RKO (cell line): ENCODE results near the gene MACROD2.
"Not testable (repeated sequence)": the region's sequence is repeated elsewhere in the genome, so short reads cannot be mapped to it uniquely, and the experiment has no call there.

ENCODE experiments used
- DNase-seq: peaks from one replicate; pipeline ENCODE4 v3.0.0-alpha.2; 2016; ENCODE audit warnings: low spot score

The MACROD2 gene

GRCh38 chr20:15107931-15108330, 1112.6 kb downstream of the MACROD2 start:
- no peak for DNase-seq

GRCh38 chr20:15109494-15109893, 1114.2 kb downstream of the MACROD2 start:
- DNase-seq, result no peak

GRCh38 chr20:15111654-15112053, 1116.3 kb downstream of the MACROD2 start:
- DNase-seq, result no peak

GRCh38 chr20:15113144-15113773, 1117.9 kb downstream of the MACROD2 start:
- DNase-seq, result no peak

- no peak for DNase-seq
These were observed 1124.7 kb downstream of the MACROD2 start for GRCh38 chr20:15119852-15120487.

- DNase-seq, result no peak
These were observed 1127.3 kb downstream of the MACROD2 start for GRCh38 chr20:15122613-15123012.

- no peak for DNase-seq
These were observed 1135.9 kb downstream of the MACROD2 start for GRCh38 chr20:15131176-15131575.

GRCh38 chr20:15138548-15139126, 1143.3 kb downstream of the MACROD2 start:
- DNase-seq, result no peak

GRCh38 chr20:15139522-15139921, 1144.2 kb downstream of the MACROD2 start:
- no peak for DNase-seq

- DNase-seq, result no peak
These were observed 1145.0 kb downstream of the MACROD2 start for GRCh38 chr20:15140286-15140685.

GRCh38 chr20:15140940-15141339, 1145.6 kb downstream of the MACROD2 start:
- DNase-seq, result not testable (repeated sequence)

- no peak for DNase-seq
These were observed 1146.5 kb downstream of the MACROD2 start for GRCh38 chr20:15141861-15142260.

GRCh38 chr20:15143478-15143877, 1148.2 kb downstream of the MACROD2 start:
- no peak for DNase-seq

GRCh38 chr20:15144916-15145315, 1149.6 kb downstream of the MACROD2 start:
- no peak for DNase-seq

GRCh38 chr20:15146948-15147347, 1151.6 kb downstream of the MACROD2 start:
- no peak for DNase-seq

- no peak for DNase-seq
These were observed 1158.8 kb downstream of the MACROD2 start for GRCh38 chr20:15154070-15154469.

- DNase-seq, result no peak
These were observed 1160.6 kb downstream of the MACROD2 start for GRCh38 chr20:15155848-15156401.

- no peak for DNase-seq
These were observed 1163.2 kb downstream of the MACROD2 start for GRCh38 chr20:15158533-15158932.

GRCh38 chr20:15162079-15162647, 1166.8 kb downstream of the MACROD2 start:
- no peak for DNase-seq

- no peak for DNase-seq
These were observed 1168.3 kb downstream of the MACROD2 start for GRCh38 chr20:15163632-15164031.

- DNase-seq, result no peak
These were observed 1169.4 kb downstream of the MACROD2 start for GRCh38 chr20:15164726-15165125.

- DNase-seq, result no peak
These were observed 1171.4 kb downstream of the MACROD2 start for GRCh38 chr20:15166744-15167143.

- no peak for DNase-seq
These were observed 1175.7 kb downstream of the MACROD2 start for GRCh38 chr20:15171016-15171415.
